NCI-H748 (cell line): ENCODE data around the gene HSFX1.
"Not testable (repeated sequence)": the region's sequence is repeated elsewhere in the genome, so short reads cannot be mapped to it uniquely, and the experiment has no call there.

Source experiments
- DNase-seq: peaks from one replicate; lab custom pipeline; 2025; ENCODE audit not compliant: unreplicated experiment; lab: John Stamatoyannopoulos, UW

The HSFX1 gene

DNA sequence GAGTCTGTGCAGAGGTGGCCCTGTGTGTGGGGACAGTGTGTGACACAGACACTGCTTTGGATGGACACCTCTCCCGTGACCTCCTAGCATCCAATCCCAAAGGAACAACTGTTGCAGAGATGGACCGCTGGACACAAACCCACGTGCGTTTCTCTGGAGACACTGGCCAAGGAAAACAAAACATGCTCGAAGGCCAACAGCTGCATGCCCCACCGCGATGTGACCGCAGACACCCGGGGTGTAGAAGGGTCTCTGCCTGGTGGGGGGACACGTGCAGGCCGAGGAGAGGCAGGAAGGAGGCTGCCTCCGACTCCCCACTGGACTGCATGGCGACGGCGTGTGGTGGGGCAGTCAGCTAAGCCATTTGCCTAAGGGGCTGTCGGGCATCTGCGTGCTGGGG is at the start of gene HSFX1:
TSS of gene HSFX1 (plus strand) at position 301 of the 400 bp plus-strand sequence. CDS start 614 bp downstream, outside the sequence.
- not testable (repeated sequence) for DNase-seq

GRCh38 chrX:149727308-149727707 is 46.6 kb upstream of the HSFX1 start:
- not testable (repeated sequence) for DNase-seq

DNA sequence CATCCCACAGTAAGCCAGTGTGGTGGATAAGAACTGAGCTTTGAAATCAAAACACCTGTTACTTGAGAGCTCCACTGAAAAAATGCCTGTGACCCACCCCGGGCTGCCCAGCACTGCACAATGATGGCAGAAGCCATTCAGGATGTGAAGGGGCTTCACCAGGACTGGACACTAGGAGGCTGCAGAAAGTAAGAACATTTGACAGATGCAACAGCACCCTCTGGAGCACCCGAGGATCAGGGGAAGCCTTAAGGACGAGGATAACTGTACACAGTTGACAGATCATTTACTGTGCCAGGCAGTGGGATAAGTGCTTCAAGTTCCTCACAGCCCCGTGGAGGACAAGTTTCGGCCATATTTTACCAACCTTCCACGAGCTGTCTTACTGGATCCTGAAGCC is 31.6 kb upstream of the HSFX1 start:
- not testable (repeated sequence) for DNase-seq

DNA sequence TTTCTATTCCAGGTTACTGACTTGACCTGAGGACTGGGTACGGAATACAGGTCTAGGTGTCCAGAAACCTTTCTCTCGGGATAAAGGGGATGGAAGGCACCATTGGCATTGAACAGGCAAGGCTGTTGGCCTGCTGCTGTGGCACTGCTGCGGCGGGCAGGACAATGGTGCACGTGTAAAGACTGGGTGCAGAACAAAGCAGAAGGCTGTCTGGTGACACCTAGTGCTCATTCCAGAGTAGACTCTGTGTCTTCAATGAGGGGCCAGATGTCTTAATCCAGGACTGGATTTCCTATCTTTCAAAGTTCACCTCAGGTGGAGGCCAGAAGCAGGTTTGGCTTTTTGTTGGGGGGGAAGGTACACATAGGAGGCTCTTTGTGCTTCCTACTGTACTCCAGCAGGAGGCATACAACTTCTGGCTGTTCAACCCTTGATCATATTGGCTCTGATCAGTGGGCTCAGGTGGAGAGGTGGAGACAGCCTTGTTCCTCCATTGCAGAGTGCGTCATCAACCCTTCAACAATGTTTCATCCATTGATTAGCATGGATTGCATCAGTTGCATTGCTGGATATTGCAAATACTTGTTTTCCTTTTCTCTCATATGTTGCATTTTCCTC is 27.4 kb upstream of the HSFX1 start:
- DNase-seq: not testable (repeated sequence)

DNA sequence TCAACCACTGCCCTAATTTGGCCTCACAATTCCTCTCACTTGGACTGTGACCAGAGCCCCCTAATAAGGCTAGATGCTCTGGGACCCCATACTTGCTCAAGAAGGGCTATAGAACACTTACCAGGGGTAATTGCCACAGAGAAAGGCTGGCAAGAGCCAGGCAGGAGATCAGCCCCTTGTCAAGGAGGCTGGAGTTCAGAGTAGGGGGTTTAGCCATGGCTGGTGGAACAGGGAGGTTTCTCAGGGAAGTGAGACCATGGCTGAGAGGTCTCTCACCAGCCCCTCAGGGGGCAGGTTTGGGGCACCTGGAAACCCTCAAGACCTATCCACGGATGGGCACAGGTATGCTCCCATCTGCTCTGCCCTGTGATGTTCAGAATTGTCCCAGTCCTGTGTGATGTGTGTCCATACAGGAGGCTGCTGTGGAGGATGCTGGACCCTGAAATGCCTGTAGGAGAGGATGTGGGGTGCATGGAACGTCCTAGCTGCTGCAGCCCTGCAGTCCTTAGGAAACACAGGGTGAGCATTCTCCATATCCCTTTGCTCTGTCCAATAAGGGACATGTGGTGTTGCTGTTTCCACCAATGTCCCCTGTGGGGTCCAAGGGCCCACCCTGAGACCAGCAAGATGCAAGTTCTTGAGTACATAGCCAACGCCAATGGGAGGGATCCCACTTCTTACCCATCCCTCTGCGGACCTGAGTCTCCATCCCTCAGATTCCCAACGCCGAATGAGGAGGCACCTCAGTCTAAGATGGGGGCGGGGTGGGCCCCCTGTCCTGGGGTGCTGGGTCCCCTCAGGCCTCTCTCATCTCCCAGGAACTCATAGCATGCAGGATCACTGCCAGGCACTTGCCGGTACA is 16.4 kb upstream of the HSFX1 start:
- no peak for DNase-seq

- DNase-seq: no peak
Measured at GRCh38 chrX:149758068-149758714, 15.7 kb upstream of the HSFX1 start.

- not testable (repeated sequence) for DNase-seq
Measured at GRCh38 chrX:149758715-149759078, 15.2 kb upstream of the HSFX1 start.

- DNase-seq: no peak
Measured at GRCh38 chrX:149759824-149760223, 14.0 kb upstream of the HSFX1 start.

- DNase-seq: no peak
Measured at GRCh38 chrX:149760965-149761364, 12.9 kb upstream of the HSFX1 start.

GRCh38 chrX:149761858-149762674 is 11.8 kb upstream of the HSFX1 start:
- DNase-seq: not testable (repeated sequence)

- no peak for DNase-seq
Measured at GRCh38 chrX:149762696-149763614, 10.9 kb upstream of the HSFX1 start.

DNA sequence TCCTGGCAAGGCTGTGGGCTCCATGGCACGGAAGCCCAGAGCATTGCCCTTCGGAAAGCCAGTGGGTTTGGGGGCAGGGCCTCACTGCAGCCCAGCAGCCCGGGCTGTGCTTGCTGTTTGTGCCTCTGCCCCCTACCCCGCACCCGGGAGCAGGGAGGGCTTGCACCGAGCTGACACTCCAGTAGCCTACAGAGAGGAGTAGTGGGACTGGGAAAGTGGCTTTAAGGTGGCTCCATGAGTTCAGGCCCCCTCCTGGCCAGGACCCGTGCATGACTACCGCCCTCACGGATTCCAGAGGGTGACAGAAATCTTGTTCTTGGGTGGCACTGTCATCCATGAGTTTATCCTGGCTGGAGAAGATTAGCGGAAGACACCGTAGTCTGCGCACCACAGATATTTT is 3.5 kb upstream of the HSFX1 start:
- not testable (repeated sequence) for DNase-seq

DNA sequence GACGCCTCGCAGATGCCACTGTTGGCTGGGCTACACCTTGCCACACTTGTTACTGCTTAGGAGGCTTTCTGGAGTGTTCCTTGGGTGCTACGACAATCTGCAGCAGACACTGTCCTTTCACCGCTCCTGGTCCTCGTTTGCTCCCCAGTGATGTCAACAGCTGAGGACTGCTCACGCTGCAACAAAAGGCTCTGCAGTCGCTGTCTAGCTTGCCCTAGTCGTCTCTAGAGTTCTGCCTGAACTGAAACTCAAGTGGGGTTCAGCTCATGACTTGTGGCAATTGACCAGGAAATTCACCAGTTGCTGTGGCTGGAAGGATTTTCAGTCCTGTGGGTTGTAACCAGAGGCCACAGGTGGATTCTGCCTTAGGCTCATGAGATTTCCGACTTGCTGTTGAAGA is 842 bp upstream of the HSFX1 start:
- DNase-seq: not testable (repeated sequence)

DNA sequence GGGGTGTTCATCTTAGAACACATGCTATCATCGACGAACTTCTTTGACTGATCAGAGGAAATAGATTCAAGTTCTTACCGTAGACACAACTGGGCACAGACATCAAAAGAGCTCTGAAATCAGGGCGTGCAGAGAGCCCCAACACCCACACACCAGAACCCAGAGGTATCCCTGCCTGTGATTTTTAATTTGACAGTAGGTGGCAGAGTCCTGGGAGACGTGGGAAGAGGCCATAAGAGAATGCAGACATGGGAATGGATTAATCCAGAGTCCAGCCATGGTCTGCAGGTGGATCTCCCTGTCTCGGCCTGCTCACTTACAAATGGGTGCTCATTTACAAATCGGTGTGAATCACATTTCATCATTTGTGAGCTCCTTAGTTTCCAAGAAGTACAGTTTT is 4.1 kb downstream of the HSFX1 start:
- not testable (repeated sequence) for DNase-seq

DNA sequence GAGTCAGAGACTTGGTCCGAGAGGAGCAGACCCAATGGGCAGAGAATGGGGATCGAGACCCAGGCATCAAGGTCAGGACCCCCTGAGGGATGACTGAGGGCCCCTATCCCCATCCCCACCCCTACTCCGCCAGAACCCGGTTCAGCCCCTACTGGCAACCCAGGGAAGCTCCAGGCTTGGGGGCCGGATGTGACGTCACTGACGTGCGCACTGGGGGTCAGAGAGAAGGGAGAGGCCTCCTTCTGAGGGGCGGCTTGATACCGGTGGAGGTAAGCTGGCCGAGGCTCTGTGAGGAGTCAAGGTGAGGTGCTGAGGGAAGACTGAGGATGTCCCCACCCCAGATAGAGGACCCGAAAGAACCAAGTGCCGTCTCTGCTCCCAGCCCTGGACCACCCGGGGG is 7.9 kb downstream of the HSFX1 start, which contains the start of gene MAGEA9:
TSS of gene MAGEA9 (plus strand) at position 204 of the 400 bp plus-strand sequence. CDS start 4,281 bp downstream, outside the sequence.
- not testable (repeated sequence) for DNase-seq

DNA sequence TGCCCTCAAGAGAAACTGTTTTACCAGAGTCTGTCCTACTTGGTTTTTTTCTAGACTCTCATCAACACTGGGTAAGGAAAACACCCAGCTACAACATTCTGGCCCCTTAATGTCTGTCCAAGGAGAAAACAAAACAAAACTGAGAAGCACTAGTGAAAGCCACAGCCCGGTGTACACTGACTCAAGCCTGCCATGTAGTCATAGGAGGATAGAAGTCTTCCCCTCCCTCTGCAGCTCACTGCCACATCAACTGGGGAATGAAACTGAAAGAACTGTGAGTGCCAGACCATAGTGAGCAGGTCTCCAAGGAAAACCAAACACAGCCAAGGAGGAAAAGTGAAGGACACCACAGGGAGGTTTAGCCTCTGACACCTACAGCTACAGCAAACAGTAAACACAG is 21.7 kb downstream of the HSFX1 start:
- DNase-seq: not testable (repeated sequence)

GRCh38 chrX:149799095-149799714 is 25.3 kb downstream of the HSFX1 start:
- DNase-seq: no peak

GRCh38 chrX:149799938-149800337 is 26.1 kb downstream of the HSFX1 start:
- DNase-seq: peak; percentile 26

DNA sequence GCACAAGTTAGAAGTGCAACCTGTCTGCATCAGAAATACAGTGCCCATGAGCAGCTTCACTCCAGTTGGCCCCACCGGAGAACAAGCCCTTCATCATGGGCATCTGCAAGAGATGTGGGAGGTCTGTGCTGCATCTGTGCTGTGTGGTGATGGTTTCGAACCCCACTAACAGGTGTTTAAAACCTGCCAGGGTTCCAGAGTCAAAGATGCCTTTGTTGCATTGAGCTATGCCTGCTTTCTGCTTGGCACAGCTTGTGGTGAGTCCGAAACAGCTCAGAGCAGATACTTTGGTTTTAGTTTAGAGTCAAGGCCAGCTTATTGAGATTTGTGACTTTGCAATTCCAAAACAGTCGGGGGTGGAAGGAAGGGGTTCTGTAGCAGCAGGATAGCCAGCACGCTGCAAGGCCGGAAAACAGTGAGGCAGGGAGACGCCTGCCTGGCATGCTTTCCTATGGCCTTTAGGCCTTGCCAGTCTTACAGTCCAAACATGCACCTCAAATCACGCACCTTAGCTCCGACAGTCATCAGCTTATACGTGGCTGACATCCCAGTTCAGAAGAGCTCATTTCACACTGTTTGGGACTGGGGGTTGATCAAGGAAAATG is 29.7 kb downstream of the HSFX1 start:
- no peak for DNase-seq
